Caco-2 (cell line): ENCODE data around the gene ITGA11. TPM values are rescaled to one million over a fixed set of nuclear protein-coding genes. Genes with fewer than 3 reads are reported as not detected.

Source experiments
- BruUV-seq: library from RNA; stranded (reverse); fragments of 400-500 nt; replicated peaks from 2 replicates; lab custom pipeline; 2021; lab: Mats Ljungman, UMichigan
- CTCF ChIA-PET: fragments of 300-600 bp; sonication (Branson Sonifier 250); formaldehyde crosslinking; loops from one replicate; lab custom pipeline; 2022; ENCODE audit warnings: antibody characterized with exemption; lab: Charles Lee
- POLR2A ChIA-PET: fragments of 300-600 bp; sonication (Branson Sonifier 250); formaldehyde crosslinking; loops from one replicate; lab custom pipeline; 2022; ENCODE audit warnings: antibody characterized with exemption; lab: Charles Lee
- DNase-seq, 2 experiments: peaks; one replicate each; pipeline versions ENCODE4 v3.0.0 to v3.0.0-alpha.2; 2020 to 2022
- H3K27me3 ChIP-seq: replicated peaks from 2 replicates; pipeline ENCODE4 v1.6.0; 2011; ENCODE audit warnings: low read length; ENCODE audit not compliant: control insufficient read depth, insufficient read depth
- H3K36me3 ChIP-seq: 2 replicates; pipeline ENCODE4 v1.5.1; 2011; ENCODE audit warnings: low read length; ENCODE audit not compliant: control insufficient read depth, insufficient read depth
- H3K4me1 ChIP-seq: fragments of 250-450 bp; sonication (Bioruptor Pico); 2 replicates; pipeline ENCODE4 v1.5.1; 2020; ENCODE audit warnings: mild to moderate bottlenecking
- H3K4me3 ChIP-seq: 2 replicates; pipeline ENCODE4 v1.5.1; 2011; ENCODE audit warnings: low read depth, mild to moderate bottlenecking, control low read depth, low read length
- H3K9me3 ChIP-seq: fragments of 250-450 bp; sonication (Bioruptor Pico); 2 replicates; pipeline ENCODE4 v1.5.1; 2020; ENCODE audit warnings: mild to moderate bottlenecking, moderate library complexity
- H3K27ac Mint-ChIP-seq: one replicate; pipeline ENCODE4 v1.8.0; 2022; ENCODE audit warnings: mixed read lengths; ENCODE audit not compliant: unreplicated experiment
- H3K27me3 Mint-ChIP-seq: one replicate; pipeline ENCODE4 v1.8.0; 2022; ENCODE audit warnings: mixed read lengths; ENCODE audit not compliant: insufficient read depth, unreplicated experiment
- H3K36me3 Mint-ChIP-seq: one replicate; pipeline ENCODE4 v1.8.0; 2022; ENCODE audit warnings: mild to moderate bottlenecking, mixed read lengths; ENCODE audit not compliant: insufficient read depth, unreplicated experiment
- H3K4me1 Mint-ChIP-seq: one replicate; pipeline ENCODE4 v1.8.0; 2022; ENCODE audit warnings: low read depth, mixed read lengths; ENCODE audit not compliant: unreplicated experiment
- H3K4me3 Mint-ChIP-seq: one replicate; pipeline ENCODE4 v1.8.0; 2022; ENCODE audit warnings: mild to moderate bottlenecking, moderate library complexity, mixed read lengths; ENCODE audit not compliant: unreplicated experiment
- H3K9me3 Mint-ChIP-seq: one replicate; pipeline ENCODE4 v1.8.0; 2022; ENCODE audit warnings: mixed read lengths; ENCODE audit not compliant: unreplicated experiment
- CTCF ChIP-seq, 2 experiments: fragments of 200-600 bp in 1 of 2; IDR thresholded peaks; 1 replicate in 1 of 2; 2 replicates in 1 of 2; pipeline versions ENCODE4 v1.5.1 to v1.8.0; 2011 to 2022; ENCODE audit warnings: antibody characterized with exemption in 1 of 2, control low read depth in 1 of 2, inconsistent platforms in 1 of 2, low read depth in 1 of 2, low read length in 1 of 2, mild to moderate bottlenecking in 1 of 2, moderate library complexity in 1 of 2; ENCODE audit not compliant: insufficient read depth in 1 of 2, severe bottlenecking in 1 of 2, unreplicated experiment in 1 of 2
- intact Hi-C: fragments of 100-400 bp; cut with micrococcal nuclease; formaldehyde crosslinking; loops from one replicate; pipeline ENCODE4 v1.10.0; 2022; ENCODE audit not compliant: unreplicated experiment
- total RNA-seq: library from RNA; stranded (reverse); gene quantifications from 2 replicates; pipeline ENCODE4 v1.2.3, GENCODE V29; 2022

ITGA11 gene
- total RNA-seq, 1 experiment from 2014 or later: 0.18 TPM

DNA sequence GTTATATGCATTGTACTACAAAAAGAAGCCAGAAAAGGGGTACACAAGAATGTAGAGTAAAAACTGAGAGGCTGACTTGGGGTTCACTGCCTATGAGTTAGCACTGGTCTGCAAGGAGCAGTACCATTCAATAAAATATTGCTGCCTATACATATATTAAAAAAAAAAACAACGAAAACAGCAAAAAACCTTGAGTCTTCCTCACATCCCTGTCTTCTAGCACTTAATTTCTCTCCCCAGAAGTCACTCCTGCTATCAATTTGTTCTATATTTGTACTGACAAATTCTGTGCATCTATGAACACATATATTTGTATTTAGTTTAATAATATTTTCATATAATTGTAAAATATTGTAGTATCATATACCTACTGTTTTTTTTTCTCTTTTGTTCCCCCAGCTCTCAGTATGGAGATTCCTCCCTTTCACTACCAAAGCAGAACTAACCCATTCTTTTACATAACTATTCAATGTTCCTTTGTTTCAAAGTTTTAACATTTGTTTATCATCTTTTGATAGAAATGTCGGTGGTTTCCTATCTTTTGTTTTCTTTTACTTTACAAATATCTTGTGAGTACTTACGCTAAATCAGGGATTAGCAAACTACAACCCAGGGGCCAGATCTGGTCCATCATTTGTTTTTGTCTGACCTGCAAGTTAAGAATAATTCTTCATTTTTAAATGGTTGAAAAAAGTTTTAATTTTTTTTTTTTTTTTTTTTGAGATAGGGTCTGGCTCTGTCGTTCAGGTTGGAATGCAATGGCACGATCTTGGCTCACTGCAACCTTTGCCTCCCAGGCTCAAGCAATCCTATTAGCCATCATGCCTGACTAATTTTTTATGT is 169.2 kb downstream of the ITGA11 start:
- Histone ChIP-seq H3K4me1 (no peaks in the 10 kb centered on the region), H3K9me3 (no peaks in the 10 kb centered on the region), H3K27me3 (no peaks in the 10 kb centered on the region), H3K36me3 (no peaks in the 10 kb centered on the region), H3K4me3 (no peak overlapping the region)
- POLR2A ChIA-PET: no interaction called here
- Mint-ChIP-seq H3K27ac (no peak overlapping the region), H3K36me3 (no peaks in the 10 kb centered on the region), H3K9me3 (no peaks in the 10 kb centered on the region), H3K4me1 (no peaks in the 10 kb centered on the region), H3K27me3 (peaks cover 2% of the 10 kb centered on the region), H3K4me3 (no peak overlapping the region)
- DNase-seq: no peak
- no peak for TF ChIP-seq CTCF (IDR thresholded peaks at IDR 0.05; ENCODE audit: insufficient read depth in 1 of 2, low read depth in 1 of 2, low read length in 1 of 2, severe bottlenecking in 1 of 2, unreplicated experiment in 1 of 2)
- intact Hi-C loops: no loop called here
- BruUV-seq: no TSS peak
- CTCF ChIA-PET: no interaction called here

- CTCF ChIA-PET: no interaction called here
- H3K27me3 ChIP-seq: no peaks in the 10 kb centered on the region
- POLR2A ChIA-PET: no interaction called here
These were observed 170.0 kb downstream of the ITGA11 start for GRCh38 chr15:68261980-68262379.

DNA sequence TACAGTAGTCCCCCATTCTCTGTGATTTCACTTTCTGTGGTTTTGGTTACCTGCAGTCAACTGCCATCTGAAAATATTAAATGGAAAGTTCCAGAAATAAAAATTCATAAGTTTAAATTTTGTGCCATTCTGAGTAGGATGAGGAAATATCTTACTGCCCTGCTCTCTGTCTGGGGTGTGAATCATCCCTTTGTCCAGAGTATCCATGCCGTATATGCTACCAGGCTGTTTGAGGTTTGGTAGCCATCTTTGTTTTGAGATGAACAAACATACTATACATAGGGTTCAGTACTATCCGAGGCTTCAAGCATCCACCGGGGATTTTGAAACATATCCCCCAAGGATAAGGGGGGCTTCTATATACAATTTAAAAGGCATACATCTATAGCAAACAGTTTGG is 170.7 kb downstream of the ITGA11 start:
- ChIA-PET POLR2A (no interaction called here), CTCF (no interaction called here)
- no peak for DNase-seq
- H3K4me1 Mint-ChIP-seq: no peaks in the 10 kb centered on the region
- TF ChIP-seq CTCF (IDR thresholded peaks at IDR 0.05; ENCODE audit: insufficient read depth in 1 of 2, low read depth in 1 of 2, low read length in 1 of 2, severe bottlenecking in 1 of 2, unreplicated experiment in 1 of 2): no peak
- no peak overlapping the region for H3K4me3 ChIP-seq
- H3K9me3 ChIP-seq: no peaks in the 10 kb centered on the region
- H3K27me3 Mint-ChIP-seq: peaks cover 2% of the 10 kb centered on the region
- H3K27me3 ChIP-seq: no peaks in the 10 kb centered on the region
- no peaks in the 10 kb centered on the region for H3K36me3 ChIP-seq
- no peaks in the 10 kb centered on the region for H3K4me1 ChIP-seq
- no peak overlapping the region for H3K27ac Mint-ChIP-seq
- no peaks in the 10 kb centered on the region for H3K9me3 Mint-ChIP-seq
- intact Hi-C loops: no loop called here
- BruUV-seq: no TSS peak
- H3K4me3 Mint-ChIP-seq: no peak overlapping the region
- H3K36me3 Mint-ChIP-seq: no peaks in the 10 kb centered on the region

More at GRCh38 chr15:68261980-68262379, 170.0 kb downstream of the ITGA11 start:
- Histone ChIP-seq H3K36me3 (no peaks in the 10 kb centered on the region), H3K9me3 (no peaks in the 10 kb centered on the region), H3K4me3 (no peak overlapping the region), H3K4me1 (no peaks in the 10 kb centered on the region)
- Mint-ChIP-seq H3K4me1 (no peaks in the 10 kb centered on the region), H3K4me3 (no peak overlapping the region), H3K27me3 (peaks cover 2% of the 10 kb centered on the region), H3K9me3 (no peaks in the 10 kb centered on the region), H3K27ac (no peak overlapping the region), H3K36me3 (no peaks in the 10 kb centered on the region)
- no TSS peak for BruUV-seq
- intact Hi-C loops: no loop called here
- DNase-seq: no peak
- TF ChIP-seq CTCF (IDR thresholded peaks at IDR 0.05; ENCODE audit: insufficient read depth in 1 of 2, low read depth in 1 of 2, low read length in 1 of 2, severe bottlenecking in 1 of 2, unreplicated experiment in 1 of 2): no peak
